ENCODE measurements around the gene WDR36.

DNA sequence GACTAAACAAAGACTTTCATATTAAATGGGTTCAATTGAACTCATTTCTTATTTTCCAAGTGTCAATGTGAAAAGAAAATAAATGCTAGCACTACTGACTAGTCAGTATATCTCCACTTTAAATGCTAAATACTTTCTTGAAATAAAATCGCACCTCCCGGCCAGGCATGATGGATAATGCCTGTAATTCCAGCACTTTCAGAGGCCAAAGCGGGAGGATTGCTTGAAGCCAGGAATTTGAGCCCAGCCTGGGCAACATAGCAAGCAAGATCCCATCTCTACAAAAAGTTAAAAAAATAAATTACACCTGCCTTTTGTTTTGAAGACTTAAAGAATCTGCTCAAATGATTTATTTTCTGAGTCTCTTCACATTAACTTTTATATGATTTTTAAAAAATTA is 34.7 kb downstream of the WDR36 start:
- TF ChIP-seq, protein P1, sequence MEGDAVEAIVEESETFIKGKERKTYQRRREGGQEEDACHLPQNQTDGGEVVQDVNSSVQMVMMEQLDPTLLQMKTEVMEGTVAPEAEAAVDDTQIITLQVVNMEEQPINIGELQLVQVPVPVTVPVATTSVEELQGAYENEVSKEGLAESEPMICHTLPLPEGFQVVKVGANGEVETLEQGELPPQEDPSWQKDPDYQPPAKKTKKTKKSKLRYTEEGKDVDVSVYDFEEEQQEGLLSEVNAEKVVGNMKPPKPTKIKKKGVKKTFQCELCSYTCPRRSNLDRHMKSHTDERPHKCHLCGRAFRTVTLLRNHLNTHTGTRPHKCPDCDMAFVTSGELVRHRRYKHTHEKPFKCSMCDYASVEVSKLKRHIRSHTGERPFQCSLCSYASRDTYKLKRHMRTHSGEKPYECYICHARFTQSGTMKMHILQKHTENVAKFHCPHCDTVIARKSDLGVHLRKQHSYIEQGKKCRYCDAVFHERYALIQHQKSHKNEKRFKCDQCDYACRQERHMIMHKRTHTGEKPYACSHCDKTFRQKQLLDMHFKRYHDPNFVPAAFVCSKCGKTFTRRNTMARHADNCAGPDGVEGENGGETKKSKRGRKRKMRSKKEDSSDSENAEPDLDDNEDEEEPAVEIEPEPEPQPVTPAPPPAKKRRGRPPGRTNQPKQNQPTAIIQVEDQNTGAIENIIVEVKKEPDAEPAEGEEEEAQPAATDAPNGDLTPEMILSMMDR (IDR thresholded peaks at IDR 0.05): no peak
- TF ChIP-seq POLR2A (IDR thresholded peaks at IDR 0.05): no peak
